SIG-M5 (cell line): Measurements from ENCODE around the gene SLC13A5.
"Not testable (repeated sequence)": the region's sequence is repeated elsewhere in the genome, so short reads cannot be mapped to it uniquely, and the experiment has no call there.

Source experiments
- DNase-seq: peaks from one replicate; lab custom pipeline; 2025; lab: John Stamatoyannopoulos, UW

The SLC13A5 gene

GRCh38 chr17:6711081-6711674, 2.0 kb downstream of the SLC13A5 start:
- DNase-seq, result no peak

DNA sequence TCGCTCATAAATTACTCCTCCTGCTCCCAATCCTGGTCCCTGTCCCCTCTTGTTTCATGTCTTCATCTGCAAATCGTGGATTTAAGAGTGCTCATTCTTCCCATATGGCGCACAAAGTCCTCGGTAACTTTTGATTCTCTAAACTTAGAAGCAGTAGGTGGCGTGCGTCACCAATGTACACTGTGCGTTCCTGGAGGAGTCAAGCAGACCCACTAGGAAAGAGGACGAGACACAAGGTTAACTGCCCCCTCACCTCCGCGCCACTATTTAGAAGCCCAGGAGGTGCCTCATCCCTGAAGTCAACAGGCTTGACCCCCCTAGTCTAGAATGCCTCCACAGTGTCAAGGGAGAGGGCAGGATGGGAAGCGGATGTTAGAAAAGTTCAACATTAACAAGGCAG, 2.9 kb downstream of the SLC13A5 start:
- DNase-seq, result no peak

GRCh38 chr17:6708357-6708961, 4.7 kb downstream of the SLC13A5 start:
- DNase-seq, result no peak

GRCh38 chr17:6706996-6707395, 6.2 kb downstream of the SLC13A5 start:
- no peak for DNase-seq

GRCh38 chr17:6706499-6706898, 6.7 kb downstream of the SLC13A5 start:
- DNase-seq, result no peak

DNA sequence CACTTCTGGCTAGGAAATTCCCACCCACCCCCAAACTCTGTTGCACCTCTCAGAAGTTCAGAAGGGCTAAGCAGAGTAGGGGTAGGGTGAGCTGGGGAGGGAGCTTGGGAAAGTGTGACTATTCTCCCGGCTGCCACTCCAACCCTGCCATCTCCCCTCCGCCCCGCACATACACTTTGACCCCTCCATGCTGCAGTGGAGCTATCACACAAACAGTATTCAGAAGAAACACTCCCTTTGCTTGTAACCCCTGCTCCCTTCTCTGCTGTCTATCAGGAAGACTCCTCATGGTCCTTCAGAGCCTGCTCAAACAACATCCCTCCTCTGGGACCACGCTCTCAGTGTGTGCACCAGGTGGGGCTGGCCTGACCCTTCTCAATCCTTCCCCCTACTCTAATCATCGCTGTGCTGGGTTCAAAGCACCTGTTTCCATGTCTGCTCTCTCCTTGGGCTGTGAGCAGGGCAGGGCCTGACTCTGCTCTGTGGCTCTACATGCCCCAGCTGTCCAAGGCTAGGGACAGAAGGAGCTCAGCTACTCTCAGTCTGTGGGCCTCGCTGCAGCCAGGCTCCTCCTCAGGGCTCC, 8.6 kb downstream of the SLC13A5 start:
- DNase-seq, result no peak

DNA sequence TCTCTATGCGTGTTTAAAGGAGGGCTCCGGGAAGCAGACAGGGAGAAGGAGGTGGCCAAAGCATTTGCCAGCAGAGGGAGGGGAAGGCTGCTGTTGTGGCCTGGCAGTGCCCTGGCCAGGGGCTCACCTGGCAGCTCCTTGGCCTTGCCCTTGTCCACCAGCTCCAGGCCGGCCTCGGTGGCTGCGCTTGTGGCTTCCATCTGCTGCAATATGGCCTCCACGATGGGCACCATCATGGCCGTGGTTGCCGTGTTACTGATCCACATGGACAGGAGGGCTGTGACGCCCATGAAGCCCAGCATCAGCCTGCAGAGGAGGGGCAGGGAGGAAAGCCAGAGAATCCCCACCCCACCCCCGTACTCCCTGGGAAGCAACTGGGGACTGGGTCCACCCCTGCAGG, 9.4 kb downstream of the SLC13A5 start:
- no peak for DNase-seq

- DNase-seq, result no peak
Observed at GRCh38 chr17:6702567-6703215, 10.5 kb downstream of the SLC13A5 start.

GRCh38 chr17:6701719-6702118, 11.4 kb downstream of the SLC13A5 start:
- DNase-seq, result no peak

GRCh38 chr17:6700948-6701307, 12.2 kb downstream of the SLC13A5 start:
- DNase-seq, result no peak

- DNase-seq, result no peak
Observed at GRCh38 chr17:6699997-6700947, 12.9 kb downstream of the SLC13A5 start.

DNA sequence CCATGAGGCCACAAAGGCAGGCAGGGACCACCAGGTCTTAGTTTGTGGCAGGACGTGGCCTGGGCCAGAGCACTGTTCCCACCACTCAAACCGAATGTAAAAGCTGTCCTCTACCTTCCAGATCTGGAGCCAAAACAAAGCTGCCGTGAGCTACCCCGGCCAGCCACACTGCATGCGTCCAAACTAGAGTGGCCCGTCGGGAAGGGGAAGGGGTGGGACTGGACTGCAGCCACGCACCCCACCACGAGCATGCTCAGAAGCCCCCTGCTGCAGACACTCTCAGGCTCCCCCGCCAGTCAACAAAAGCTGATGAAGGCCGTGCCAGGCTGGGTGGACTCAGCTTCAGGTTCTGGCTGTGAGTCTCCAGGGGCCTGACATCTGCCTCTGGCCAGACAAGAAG, 15.2 kb downstream of the SLC13A5 start:
- no peak for DNase-seq

DNA sequence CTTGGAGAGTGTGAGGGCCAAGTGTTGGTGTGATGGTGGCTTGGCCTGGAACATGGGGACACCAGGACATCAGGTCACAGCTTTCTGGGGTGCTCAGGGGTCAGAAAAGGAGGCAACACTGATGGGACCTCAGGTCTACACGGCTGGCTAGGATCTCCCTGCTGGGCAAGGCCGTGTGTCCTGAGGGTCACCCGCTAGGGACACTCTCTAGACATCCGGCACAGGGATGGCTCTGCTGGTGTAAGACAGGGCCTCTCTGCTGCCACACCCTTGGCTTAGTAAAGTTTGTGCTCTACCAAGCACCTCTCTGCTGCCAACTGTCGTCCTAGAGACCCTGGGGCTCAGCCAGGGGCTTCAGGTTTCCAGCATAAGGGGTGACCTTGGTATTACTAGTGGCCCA, 16.3 kb downstream of the SLC13A5 start:
- DNase-seq, result no peak

GRCh38 chr17:6695565-6695964, 17.6 kb downstream of the SLC13A5 start:
- DNase-seq, result no peak

DNA sequence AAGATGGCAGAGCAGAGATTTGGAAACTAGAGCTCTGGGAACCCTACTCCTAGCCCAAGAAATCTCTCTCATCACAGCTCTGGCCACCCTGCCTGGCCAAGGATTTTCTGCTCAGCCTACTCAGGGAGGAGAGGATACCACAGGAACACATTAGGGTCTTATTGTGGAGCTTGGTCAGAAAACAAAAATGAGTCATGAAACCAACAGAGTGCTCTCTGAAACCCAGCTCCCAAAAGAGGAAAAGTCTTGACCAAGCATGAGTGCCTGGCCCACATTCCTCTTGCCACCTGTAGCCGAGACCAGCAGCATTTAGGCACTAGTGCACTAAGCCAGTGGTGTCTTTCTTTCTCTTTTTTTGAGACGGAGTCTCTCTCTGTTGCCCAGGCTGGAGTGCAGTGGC, 18.1 kb downstream of the SLC13A5 start:
- no peak for DNase-seq

- DNase-seq, result not testable (repeated sequence)
Observed at GRCh38 chr17:6691958-6692357, 21.2 kb downstream of the SLC13A5 start.

GRCh38 chr17:6691546-6691945, 21.6 kb downstream of the SLC13A5 start:
- DNase-seq, result no peak

DNA sequence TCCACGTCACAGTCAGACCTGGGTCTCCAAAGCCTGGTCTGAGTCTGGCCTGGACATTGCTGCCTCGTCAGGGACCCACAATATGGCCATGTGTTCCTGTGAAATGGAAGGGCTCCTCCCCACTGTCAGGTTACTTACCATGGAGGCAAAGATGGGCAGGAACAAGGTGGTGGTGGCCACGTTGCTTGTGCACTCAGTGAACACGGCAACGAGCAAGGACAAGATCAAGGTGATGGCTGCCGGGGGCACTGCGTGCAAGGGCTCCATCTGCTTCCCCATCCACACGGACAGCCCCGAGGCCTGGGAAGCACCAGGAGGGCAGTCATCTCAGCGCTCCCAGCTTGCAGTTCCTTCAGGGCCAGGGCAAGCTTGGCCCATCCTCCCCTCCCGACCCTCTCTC, 22.5 kb downstream of the SLC13A5 start:
- DNase-seq, result no peak

- DNase-seq, result no peak
Observed at GRCh38 chr17:6688944-6689343, 24.2 kb downstream of the SLC13A5 start.

DNA sequence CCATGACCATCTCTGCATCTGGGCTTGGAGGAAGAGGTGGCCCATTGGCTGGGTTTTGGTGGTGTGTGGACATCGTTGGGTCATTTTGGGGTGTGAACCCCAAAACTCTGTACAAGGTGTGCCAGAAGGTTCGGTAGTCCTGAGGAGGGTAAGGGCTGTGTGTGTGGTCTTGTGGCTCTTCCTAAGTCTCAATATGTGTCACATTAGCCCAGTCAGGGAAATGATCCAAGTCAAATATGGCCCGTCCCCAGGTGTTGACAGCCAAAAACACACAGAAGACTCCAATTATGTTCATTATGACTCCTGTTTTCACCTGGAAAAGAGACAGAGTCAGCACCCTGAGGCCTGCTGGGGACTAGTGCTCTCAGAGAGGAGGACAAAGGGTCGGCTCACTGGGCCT, 27.1 kb downstream of the SLC13A5 start:
- DNase-seq, result no peak

- DNase-seq, result no peak
Observed at GRCh38 chr17:6684881-6685767, 28.0 kb downstream of the SLC13A5 start.
